ENCODE results near the gene STOM. TPM values are rescaled to one million over a fixed set of nuclear protein-coding genes. Genes with fewer than 3 reads are reported as not detected.
"Not testable (repeated sequence)": the region's sequence is repeated elsewhere in the genome, so short reads cannot be mapped to it uniquely, and the experiment has no call there.

The STOM gene
- total and polyA plus RNA-seq, 11 donors = 125 to 239 (median 148) TPM

DNA sequence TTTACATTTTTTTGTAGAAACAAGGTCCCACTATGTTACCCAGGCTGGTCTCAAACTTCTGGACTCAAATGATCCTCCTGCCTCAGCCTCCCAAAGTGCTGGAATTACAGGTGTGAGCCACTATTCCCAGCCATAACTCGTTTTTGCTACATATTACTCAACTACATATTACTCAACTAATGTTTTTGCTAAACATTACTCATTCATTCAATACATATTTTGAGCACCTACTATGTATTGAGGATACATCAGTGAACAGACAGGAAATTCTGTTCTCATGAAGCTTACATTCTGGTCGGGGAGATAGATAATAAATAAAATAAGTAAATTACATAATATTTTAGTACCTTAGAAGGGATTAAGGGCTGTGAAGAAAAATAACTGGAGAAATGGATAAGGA is 34.9 kb upstream of the STOM start:
- Histone ChIP-seq H3K27me3 (no peaks in the 10 kb centered on the region), H3K4me1 (peaks cover 0 to 4% (median 0%) of the 10 kb centered on the region in 12 donors), H3K36me3 (no peaks in the 10 kb centered on the region), H3K4me3 (no peak overlapping the region), H3K9me3 (peaks cover 0 to 3% (median 0%) of the 10 kb centered on the region in 12 donors), H3K27ac (no peak overlapping the region)
- intact Hi-C loops (cut with DNase I) = loop anchor here in 4 of 10 donors (5.0 to 10.0 kb wide), 3 partner anchors 193 to 423 kb away; no protein-coding TSS in a partner anchor
- TF ChIP-seq POLR2A (IDR thresholded peaks at IDR 0.05) = no peak
- TF ChIP-seq, protein P1, sequence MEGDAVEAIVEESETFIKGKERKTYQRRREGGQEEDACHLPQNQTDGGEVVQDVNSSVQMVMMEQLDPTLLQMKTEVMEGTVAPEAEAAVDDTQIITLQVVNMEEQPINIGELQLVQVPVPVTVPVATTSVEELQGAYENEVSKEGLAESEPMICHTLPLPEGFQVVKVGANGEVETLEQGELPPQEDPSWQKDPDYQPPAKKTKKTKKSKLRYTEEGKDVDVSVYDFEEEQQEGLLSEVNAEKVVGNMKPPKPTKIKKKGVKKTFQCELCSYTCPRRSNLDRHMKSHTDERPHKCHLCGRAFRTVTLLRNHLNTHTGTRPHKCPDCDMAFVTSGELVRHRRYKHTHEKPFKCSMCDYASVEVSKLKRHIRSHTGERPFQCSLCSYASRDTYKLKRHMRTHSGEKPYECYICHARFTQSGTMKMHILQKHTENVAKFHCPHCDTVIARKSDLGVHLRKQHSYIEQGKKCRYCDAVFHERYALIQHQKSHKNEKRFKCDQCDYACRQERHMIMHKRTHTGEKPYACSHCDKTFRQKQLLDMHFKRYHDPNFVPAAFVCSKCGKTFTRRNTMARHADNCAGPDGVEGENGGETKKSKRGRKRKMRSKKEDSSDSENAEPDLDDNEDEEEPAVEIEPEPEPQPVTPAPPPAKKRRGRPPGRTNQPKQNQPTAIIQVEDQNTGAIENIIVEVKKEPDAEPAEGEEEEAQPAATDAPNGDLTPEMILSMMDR (IDR thresholded peaks at IDR 0.05) = no peak
- 69 to 79% (median 74%) methylated on average over 2 of the region's 2 CpGs for WGBS, 4 donors
- ATAC-seq (no peak), DNase-seq (no peak)

DNA sequence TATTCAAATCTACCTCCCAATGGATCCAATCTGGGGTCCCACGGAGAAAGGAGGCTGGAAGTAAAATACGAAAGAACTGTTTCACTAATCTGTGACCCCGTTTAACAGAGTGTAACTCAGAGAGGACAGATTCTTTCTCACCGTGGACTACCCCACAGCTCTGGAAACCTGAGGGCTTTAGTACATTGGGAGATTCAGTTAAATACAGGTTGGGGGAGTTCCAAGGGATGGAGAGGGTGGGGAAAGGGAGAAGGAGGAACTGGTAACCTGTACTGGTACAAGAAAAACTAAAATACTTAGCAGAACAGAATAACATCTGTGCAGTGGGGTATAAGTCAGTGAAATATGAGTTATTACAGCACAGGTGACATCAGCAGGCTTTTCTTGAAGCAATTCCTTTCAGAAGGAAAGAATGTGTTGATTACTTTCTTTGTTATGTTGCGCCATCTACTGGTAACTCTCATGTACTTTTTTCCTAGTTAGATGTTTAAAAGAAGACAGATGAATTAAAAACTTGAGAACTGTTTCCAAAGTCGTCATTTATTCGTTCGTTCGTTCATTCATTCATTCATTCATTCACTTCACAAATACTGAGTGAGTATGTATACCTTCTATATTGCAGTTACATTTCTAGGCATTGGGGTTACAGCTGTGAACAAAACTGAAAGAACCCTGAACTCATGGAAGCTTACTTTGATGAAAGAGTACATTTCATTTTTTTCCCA is 30.0 kb upstream of the STOM start:
- peaks cover 0 to 4% (median 0%) of the 10 kb centered on the region in 12 donors for H3K4me1 ChIP-seq
- TF ChIP-seq, protein P1 (IDR thresholded peaks at IDR 0.05) = peak; percentile 64 to 80 (median 70)
- TF ChIP-seq POLR2A (IDR thresholded peaks at IDR 0.05) = no peak
- no peak overlapping the region for H3K27ac ChIP-seq
- H3K36me3 ChIP-seq = no peaks in the 10 kb centered on the region
- peaks cover 0 to 15% (median 0%) of the 10 kb centered on the region in 12 donors for H3K9me3 ChIP-seq
- 25 to 27% (median 25%) methylated on average over 9 of the region's 9 CpGs for WGBS, 4 donors
- peak; percentile 45 to 62 (median 58) for ATAC-seq
- intact Hi-C loops (cut with DNase I) = loop anchor here (1.0 to 10.0 kb wide), 12 partner anchors 25 to 423 kb away; no protein-coding TSS in a partner anchor
- DNase-seq = no peak
- H3K4me3 ChIP-seq = no peak overlapping the region
- H3K27me3 ChIP-seq = no peaks in the 10 kb centered on the region

DNA sequence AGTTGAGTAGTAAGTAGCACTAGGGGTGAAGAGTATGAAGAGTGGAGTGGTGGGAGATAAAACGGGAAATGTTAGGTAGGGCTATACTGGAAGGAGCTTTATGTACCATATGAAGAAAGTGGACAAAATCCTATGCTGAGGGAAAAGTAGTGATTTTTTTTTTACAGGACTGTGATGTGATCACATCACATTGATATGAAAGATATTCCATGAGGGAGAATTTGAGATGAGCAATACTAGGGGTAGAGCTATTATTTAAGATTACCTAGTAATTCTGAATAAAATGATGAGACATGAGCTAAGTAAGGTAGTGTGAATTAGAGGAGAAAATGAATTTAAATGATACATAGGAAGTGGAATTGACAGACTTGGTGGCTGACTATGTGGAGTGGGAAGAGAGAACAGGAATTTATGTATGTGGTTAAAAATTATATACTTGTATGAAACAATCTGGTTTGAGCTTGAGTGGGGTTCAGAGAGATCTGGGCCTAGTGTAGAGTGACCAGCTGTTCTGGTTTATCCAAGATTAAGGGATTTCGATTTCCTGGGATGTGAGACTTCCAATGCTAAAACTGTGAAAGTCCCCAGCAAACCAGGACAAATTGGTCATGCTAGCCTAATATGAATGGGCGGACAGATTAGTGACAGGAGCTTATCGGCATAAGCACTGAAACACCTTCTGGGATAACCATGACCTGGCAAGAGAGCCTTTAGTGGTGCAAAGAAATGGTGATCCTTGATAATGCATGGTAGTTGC is 29.3 kb upstream of the STOM start:
- DNase-seq (no peak), ATAC-seq (no peak)
- 85 to 90% (median 88%) methylated on average over 4 of the region's 4 CpGs for WGBS, 4 donors
- intact Hi-C loops (cut with DNase I) = loop anchor here in 8 of 10 donors (1.0 to 5.0 kb wide), 10 partner anchors 25 to 422 kb away; no protein-coding TSS in a partner anchor
- no peaks in the 10 kb centered on the region for H3K27me3 ChIP-seq
- H3K27ac ChIP-seq = no peak overlapping the region
- H3K36me3 ChIP-seq = no peaks in the 10 kb centered on the region
- peaks cover 0 to 15% (median 0%) of the 10 kb centered on the region in 12 donors for H3K9me3 ChIP-seq
- H3K4me3 ChIP-seq = no peak overlapping the region
- no peak for TF ChIP-seq POLR2A (IDR thresholded peaks at IDR 0.05)
- TF ChIP-seq, protein P1 (IDR thresholded peaks at IDR 0.05) = no peak
- H3K4me1 ChIP-seq = peaks cover 0 to 4% (median 0%) of the 10 kb centered on the region in 12 donors

DNA sequence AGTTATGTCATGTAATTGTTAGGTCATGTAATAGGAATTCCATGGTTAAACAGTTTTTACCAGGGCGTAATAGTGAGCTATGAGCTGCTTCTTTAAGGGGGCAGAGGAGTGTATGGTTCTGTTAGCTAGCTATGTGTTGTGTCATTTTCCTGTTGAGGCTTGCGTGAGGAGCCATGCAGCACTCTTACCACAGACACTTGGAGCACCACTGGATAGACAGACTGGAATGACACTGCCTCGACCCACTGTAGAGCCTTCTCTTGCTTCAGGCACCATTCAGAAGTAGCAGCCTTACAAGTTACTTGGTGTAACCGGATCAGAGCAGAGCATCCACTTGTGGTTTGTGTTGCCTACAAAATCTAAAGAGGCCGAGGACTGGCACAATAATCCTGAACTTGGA is 28.3 kb upstream of the STOM start:
- intact Hi-C loops (cut with DNase I) = loop anchor here in 8 of 10 donors (2.0 to 5.0 kb wide), 9 partner anchors 24 to 421 kb away; no protein-coding TSS in a partner anchor
- TF ChIP-seq, protein P1 (IDR thresholded peaks at IDR 0.05) = no peak
- no peak for TF ChIP-seq POLR2A (IDR thresholded peaks at IDR 0.05)
- no peak for ATAC-seq
- no peak overlapping the region for H3K27ac ChIP-seq
- no peaks in the 10 kb centered on the region for H3K36me3 ChIP-seq
- H3K4me3 ChIP-seq = no peak overlapping the region
- DNase-seq = no peak
- 79 to 93% (median 90%) methylated on average over 5 of the region's 5 CpGs for WGBS, 4 donors
- no peaks in the 10 kb centered on the region for H3K27me3 ChIP-seq
- H3K4me1 ChIP-seq = peaks cover 0 to 14% (median 0%) of the 10 kb centered on the region in 12 donors
- peaks cover 0 to 15% (median 0%) of the 10 kb centered on the region in 12 donors for H3K9me3 ChIP-seq

DNA sequence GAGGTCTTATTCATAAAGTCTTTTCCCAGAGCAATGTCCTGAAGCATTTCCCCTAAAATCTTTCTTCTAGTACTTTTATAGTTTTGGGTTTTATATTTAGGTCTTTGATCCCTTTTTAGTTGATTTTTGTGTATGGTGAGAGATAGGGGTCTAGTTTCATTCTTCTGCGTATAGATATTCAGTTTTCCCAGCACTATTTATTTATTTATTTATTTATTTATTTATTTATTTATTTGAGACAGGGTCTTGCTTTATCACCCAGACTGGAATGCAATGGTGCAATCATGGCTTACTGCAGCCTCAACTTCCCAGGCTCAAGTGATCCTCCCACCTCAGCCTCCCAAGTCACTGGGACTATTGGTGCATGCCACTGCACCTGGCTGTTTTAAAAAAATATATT is 27.2 kb upstream of the STOM start:
- not testable (repeated sequence) for H3K27me3 ChIP-seq, H3K27ac ChIP-seq, ATAC-seq, H3K36me3 ChIP-seq, DNase-seq, H3K4me3 ChIP-seq
- intact Hi-C loops (cut with DNase I) = loop anchor here in 6 of 10 donors (5.0 kb wide), 5 partner anchors 80 to 420 kb away; no protein-coding TSS in a partner anchor
- Histone ChIP-seq H3K9me3 (peaks cover 0 to 15% (median 0%) of the 10 kb centered on the region in 12 donors), H3K4me1 (peaks cover 0 to 20% (median 0%) of the 10 kb centered on the region in 12 donors)
- WGBS, 4 donors = 93 to 100% (median 98%) methylated on average over 1 of the region's 1 CpG
